ENCODE measurements around the gene CBY3.
"Not testable (repeated sequence)": the region's sequence is repeated elsewhere in the genome, so short reads cannot be mapped to it uniquely, and the experiment has no call there.

CBY3 gene

DNA sequence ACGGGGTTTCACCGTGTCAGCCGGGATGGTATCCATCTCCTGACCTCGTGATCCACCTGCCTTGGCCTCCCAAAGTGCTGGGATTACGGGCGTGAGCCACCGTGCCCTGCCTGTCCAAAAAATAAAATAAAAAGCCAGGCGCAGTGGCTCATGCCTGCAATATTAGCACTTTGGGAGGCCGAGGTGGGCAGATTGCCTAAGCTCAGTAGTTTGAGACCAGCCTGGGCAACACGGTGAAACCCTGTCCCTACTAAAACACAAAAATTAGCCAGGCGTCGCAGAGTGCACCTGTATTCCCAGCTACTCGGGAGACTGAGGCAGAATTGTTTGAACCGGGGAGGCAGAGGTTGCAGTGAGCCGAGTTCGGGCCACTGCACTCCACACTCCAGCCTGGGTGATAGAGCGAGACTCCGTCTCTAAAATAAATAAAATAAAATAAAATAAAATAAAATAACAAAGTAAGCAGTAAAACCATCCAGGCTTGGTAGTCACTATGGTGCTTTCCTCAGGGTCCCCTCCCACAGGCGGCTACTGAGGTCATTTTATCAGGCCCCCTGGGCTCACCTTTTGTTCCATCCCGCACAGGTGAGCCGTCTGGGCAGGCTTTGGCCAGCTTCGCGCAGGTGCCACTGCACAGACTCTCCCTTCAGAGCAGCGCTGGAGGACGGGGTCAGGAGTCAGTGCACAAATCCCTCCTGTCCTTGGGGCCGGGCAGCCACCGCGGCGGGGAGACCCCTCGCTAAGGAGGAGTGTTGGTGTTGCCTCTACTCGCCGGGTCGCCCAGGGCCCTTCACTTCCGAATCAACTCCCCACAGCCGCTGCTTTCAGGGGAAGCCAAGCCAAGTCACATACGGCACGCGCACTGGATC is 47.1 kb downstream of the CBY3 start:
- DNase-seq (ENCODE audit: low read depth) = not testable (repeated sequence)
- H3K4me3 ChIP-seq (ENCODE audit: low read depth, low read length) = peak overlapping the region; percentile 52
